HAP-1 (cell line): ENCODE results near the gene HTR7.
A peak's percentile ranks its signal among the peaks of the same experiment; 100 is the strongest.
"Not testable (repeated sequence)": the region's sequence is repeated elsewhere in the genome, so short reads cannot be mapped to it uniquely, and the experiment has no call there.

Source experiments
- DNase-seq, 2 experiments: peaks; one replicate each; pipeline ENCODE4 v3.0.0-alpha.2; 2016 to 2020; ENCODE audit warnings: low spot score in 2 of 2
- H3K27me3 ChIP-seq: fragments of 250-450 bp; sonication (Bioruptor Pico); 2 replicates; pipeline ENCODE4 v1.5.1; 2020; ENCODE audit warnings: low read depth, mild to moderate bottlenecking, moderate library complexity
- H3K36me3 ChIP-seq: fragments of 250-450 bp; sonication (Bioruptor Pico); replicated peaks from 2 replicates; pipeline ENCODE4 v1.5.1; 2020; ENCODE audit warnings: mild to moderate bottlenecking
- H3K4me1 ChIP-seq: fragments of 250-450 bp; sonication (Bioruptor Pico); 2 replicates; pipeline ENCODE4 v1.5.1; 2020; ENCODE audit warnings: mild to moderate bottlenecking
- H3K4me3 ChIP-seq: fragments of 250-450 bp; sonication (Bioruptor Pico); 2 replicates; pipeline ENCODE4 v1.5.1; 2020; ENCODE audit warnings: mild to moderate bottlenecking, moderate library complexity
- H3K9me3 ChIP-seq: fragments of 250-450 bp; sonication (Bioruptor Pico); 2 replicates; pipeline ENCODE4 v1.5.1; 2020; ENCODE audit warnings: mild to moderate bottlenecking, moderate library complexity
- in situ Hi-C: fragments of 300-500 bp; cut with MboI; formaldehyde crosslinking; loops from 3 replicates; pipeline ENCODE4 v1.14.3; 2020; ENCODE audit warnings: low sequenced_read_pairs, inconsistent platforms, mixed read lengths

Gene HTR7

DNA sequence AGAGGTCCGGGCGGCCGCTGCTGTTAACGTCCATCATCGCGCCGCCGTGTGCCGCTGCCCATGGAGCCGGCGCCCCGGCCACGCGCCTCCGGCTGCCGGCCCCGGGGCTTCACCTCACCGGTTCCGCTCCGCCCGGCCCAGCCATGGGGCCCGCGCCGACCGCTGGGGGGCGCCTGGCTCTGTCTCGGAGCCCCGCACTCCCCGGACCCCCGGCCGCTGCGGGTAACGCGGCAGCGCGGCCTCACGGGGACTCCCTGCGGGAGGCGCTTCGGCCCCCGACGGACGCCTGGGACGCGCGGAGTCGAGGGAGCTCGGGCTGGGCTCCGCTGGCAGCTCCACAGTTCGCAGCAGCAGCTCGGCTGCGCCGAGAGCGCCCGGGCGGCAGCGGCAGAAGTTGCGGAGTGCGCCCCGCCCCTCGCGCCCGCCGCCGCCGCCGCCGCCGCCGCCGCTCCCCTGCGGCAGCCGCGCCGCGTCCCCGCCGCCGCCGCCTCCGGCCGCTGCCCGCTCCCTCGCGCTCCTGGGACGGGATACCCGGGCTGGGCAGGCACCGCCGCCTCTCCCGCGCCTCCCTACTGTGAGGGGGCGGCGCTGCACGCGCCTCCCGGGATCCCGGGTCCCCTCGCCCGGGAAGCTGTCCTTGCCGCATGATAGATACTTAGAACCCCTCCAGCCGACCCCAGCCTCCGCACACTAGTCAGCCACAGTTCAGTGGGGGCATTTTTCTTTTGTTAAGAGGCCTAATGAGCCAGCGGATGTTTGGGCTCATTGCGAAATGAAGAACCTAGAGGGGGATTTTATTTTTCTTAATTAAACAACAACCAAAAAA lies at the start of gene HTR7:
Gene HTR7, minus strand, starts transcription at position 405 of the 826 bp plus-strand sequence. Its CDS starts 368 bp downstream, at position 37.
- H3K9me3 ChIP-seq: no peaks in the 10 kb centered on the region
- peak within 1 kb of the TSS; percentile 39 for H3K4me3 ChIP-seq
- in situ Hi-C loops: loop anchor here (25.0 kb wide), 1 partner anchor 1071 kb away; no protein-coding TSS in a partner anchor
- peaks cover 27% of the 10 kb centered on the region for H3K27me3 ChIP-seq
- DNase-seq: peak; percentile 27 to 74
- H3K4me1 ChIP-seq: no peaks in the 10 kb centered on the region
- H3K36me3 ChIP-seq: no peaks in the 10 kb centered on the region

DNA sequence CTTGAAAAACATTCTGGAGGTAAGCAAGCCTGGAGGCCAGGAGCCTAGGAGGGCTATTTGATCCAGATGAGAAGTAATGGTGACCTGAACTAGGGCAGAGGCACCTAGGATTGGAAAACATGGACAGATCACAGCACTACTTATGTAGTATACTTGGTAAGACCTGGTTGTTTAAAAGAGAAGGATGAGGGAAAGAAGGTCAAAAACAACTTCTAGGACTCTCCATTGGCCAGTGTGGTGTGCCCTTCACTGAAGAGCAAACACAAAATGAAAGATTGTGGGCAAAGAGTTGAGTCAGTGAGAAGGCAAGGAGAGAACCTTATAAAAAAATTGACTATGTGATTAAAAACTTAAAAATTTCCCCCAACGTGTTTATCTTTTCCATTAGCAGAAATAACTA lies 48.8 kb upstream of the HTR7 start:
- no peak for DNase-seq
- no peak overlapping the region for H3K4me3 ChIP-seq
- no peaks in the 10 kb centered on the region for H3K27me3 ChIP-seq
- peaks cover 8% of the 10 kb centered on the region for H3K36me3 ChIP-seq
- H3K4me1 ChIP-seq: no peaks in the 10 kb centered on the region
- in situ Hi-C loops: loop anchor here (25.0 kb wide), 2 partner anchors 331 to 1006 kb away; partner anchors contain the start of genes BTAF1 and FGFBP3
- H3K9me3 ChIP-seq: no peaks in the 10 kb centered on the region

DNA sequence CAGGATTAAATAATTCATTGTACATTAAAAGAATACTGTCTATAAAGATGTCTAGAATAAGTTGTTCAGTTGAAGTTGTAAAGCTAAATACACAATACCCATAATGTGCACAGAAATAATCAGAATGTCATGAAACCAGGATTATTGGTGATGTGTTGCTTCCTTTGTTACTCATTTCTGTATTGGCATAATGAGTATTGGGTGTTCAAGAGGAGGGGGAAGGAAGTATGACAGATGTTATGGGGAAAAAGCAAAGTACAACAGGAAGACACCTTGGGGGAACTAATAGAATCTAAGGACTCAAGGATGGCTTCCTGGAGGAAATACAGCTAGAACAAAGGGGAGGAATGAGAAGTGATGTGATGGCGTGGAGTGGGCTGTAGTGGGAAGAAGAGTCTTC lies 48.1 kb upstream of the HTR7 start:
- Histone ChIP-seq H3K36me3 (peaks cover 11% of the 10 kb centered on the region), H3K9me3 (no peaks in the 10 kb centered on the region), H3K4me1 (no peaks in the 10 kb centered on the region), H3K4me3 (no peak overlapping the region), H3K27me3 (no peaks in the 10 kb centered on the region)
- in situ Hi-C loops: loop anchor here (25.0 kb wide), 2 partner anchors 331 to 1006 kb away; partner anchors contain the start of genes BTAF1 and FGFBP3
- no peak for DNase-seq

DNA sequence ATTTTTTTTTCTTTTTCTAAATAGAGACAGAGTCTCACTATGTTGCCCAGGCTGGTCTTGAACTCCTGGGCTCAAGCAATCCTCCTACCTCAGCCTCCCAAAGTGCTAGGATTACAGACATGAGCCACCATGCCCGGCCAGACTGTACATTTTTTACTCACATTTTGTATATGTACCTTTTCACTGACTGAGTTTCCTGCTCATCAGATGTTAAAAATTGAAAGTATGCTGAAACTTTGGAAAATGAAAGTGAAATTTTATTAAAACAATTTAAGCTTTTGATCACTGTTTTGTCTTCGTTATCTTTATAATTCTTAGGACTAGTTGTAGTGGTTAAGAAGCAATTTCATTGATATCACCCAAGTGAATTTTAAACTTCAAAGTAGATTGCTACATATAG lies 39.1 kb upstream of the HTR7 start:
- peaks cover 57% of the 10 kb centered on the region for H3K36me3 ChIP-seq
- H3K4me1 ChIP-seq, H3K27me3 ChIP-seq, H3K4me3 ChIP-seq, DNase-seq, in situ Hi-C loops, H3K9me3 ChIP-seq: not testable (repeated sequence)

DNA sequence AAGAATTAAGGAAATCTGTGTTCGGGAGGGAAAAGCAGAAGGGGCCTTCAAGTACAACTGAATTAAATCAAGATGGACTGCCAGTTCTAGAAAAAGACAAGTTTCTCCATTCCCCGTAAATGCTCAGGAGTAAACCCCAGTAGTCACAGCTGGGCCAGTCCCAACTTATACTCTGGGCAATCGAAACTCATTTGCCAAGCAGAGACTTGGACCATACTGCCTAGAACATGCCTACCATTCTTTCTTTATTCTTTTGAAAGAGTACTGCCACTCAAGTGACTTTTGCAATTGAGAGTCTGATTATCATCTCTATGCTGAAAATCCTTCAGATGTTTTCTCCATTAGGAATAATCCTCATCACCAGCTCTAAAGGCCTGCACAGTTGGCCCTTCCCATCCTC lies 35.4 kb upstream of the HTR7 start:
- Histone ChIP-seq H3K27me3 (no peaks in the 10 kb centered on the region), H3K4me1 (no peaks in the 10 kb centered on the region), H3K4me3 (no peak overlapping the region), H3K9me3 (no peaks in the 10 kb centered on the region), H3K36me3 (peaks cover 72% of the 10 kb centered on the region)
- no peak for DNase-seq
- in situ Hi-C loops: no loop called here

DNA sequence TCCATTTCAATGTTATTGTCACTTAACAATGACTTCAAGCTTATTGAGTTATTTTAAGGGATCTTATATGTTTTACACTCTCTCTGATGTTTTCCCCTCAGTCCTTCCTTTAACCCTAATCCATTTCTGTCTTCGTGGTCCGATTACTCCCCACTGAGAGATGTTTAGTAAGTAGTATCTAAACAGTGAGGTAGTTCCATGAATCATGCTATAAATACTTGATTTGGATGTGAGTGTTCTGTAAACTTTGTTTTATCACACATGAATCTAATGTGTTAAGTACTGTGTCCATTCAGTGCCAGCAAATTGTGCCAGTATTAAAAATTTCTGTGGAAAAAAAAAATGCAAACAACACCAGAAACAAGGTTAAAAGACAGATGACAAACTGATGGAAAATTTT lies 32.5 kb upstream of the HTR7 start:
- no peaks in the 10 kb centered on the region for H3K4me1 ChIP-seq
- H3K4me3 ChIP-seq: no peak overlapping the region
- no peaks in the 10 kb centered on the region for H3K27me3 ChIP-seq
- in situ Hi-C loops: no loop called here
- peaks cover 79% of the 10 kb centered on the region for H3K36me3 ChIP-seq
- no peaks in the 10 kb centered on the region for H3K9me3 ChIP-seq
- DNase-seq: no peak

DNA sequence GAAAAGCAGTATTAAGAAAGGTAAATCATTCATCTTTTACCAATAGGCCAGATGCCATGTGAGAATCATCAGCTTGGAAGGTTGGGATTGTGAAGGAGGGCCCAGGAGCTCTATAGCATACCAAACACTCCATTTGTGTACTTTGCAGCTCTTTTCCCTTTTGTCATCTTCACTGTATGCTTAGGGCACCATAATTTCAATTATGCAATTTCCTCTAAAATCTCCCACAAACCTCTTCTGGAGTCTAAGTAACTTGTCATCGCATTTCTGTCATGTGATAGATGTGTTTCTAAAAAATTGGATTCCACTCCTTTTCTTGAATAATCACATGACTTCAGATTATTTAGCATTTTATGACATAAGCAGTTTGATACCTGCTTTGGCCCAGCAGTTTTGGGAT lies 31.8 kb upstream of the HTR7 start:
- Histone ChIP-seq H3K36me3 (peaks cover 79% of the 10 kb centered on the region), H3K4me1 (no peaks in the 10 kb centered on the region), H3K27me3 (no peaks in the 10 kb centered on the region), H3K4me3 (no peak overlapping the region), H3K9me3 (no peaks in the 10 kb centered on the region)
- in situ Hi-C loops: no loop called here
- DNase-seq: no peak

DNA sequence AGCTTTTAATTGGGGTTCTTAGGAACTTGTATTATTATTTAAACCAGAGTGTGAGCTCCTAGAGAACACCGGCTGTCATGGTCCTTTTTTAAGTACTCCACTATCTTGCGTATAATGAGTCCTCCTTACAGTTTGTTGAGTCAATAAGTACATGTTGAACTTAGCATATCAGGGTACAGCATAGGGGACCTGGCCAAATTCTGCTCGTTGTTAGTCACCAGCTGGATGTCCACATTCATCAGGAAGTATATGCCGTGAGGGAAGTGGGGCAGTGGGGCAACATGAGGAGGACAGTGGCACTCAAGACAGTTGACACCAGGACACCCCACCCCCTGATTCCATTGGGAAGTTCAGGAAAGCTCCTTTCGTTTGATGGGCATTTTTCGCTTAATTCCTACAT lies 30.5 kb upstream of the HTR7 start:
- no peaks in the 10 kb centered on the region for H3K27me3 ChIP-seq
- in situ Hi-C loops: no loop called here
- no peak for DNase-seq
- no peaks in the 10 kb centered on the region for H3K9me3 ChIP-seq
- H3K36me3 ChIP-seq: peaks cover 76% of the 10 kb centered on the region
- no peaks in the 10 kb centered on the region for H3K4me1 ChIP-seq
- H3K4me3 ChIP-seq: no peak overlapping the region

DNA sequence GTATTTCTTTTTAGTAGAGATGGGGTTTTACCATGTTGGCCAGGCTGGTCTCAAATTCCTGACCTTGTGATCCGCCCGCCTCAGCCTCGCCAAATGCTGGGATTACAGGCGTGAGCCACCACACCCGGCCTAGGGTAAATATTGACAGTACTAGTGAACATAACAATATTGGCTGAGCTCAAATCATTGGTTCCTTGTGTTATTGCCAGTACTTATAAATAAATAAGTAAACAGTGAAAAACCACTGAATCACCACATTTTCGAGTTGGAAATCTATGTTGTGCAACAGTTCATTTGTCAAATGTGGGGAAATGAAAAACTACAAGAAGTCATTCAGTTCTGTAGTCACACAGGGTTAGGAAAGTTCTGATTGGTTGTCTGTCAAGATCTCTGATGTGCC lies 29.7 kb upstream of the HTR7 start:
- in situ Hi-C loops: no loop called here

DNA sequence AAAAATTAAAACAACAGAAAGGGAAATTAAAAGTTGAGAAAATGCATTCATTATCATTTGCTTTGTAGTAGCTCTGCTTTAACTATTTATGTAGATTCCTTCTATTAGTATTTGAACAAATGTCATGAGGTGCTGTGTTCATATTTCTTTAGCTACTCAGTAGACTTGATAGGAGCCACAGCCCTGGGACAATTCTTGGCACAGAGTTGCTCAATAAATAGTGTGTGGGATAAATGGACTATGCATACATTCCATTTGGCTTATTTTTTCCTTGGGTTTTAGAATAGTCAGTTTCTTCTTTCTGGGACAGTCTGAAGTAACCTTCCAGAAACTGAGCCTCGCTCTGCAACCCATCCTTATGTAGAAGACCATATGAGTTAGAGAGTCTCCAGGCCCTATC lies 27.3 kb upstream of the HTR7 start:
- Histone ChIP-seq H3K36me3 (peaks cover 67% of the 10 kb centered on the region), H3K4me1 (no peaks in the 10 kb centered on the region), H3K4me3 (no peak overlapping the region), H3K9me3 (no peaks in the 10 kb centered on the region), H3K27me3 (no peaks in the 10 kb centered on the region)
- DNase-seq: no peak
- in situ Hi-C loops: no loop called here

More for the DNA sequence above, 29.7 kb upstream of the HTR7 start:
- peaks cover 71% of the 10 kb centered on the region for H3K36me3 ChIP-seq
- DNase-seq: no peak
- no peaks in the 10 kb centered on the region for H3K4me1 ChIP-seq
- H3K9me3 ChIP-seq: no peaks in the 10 kb centered on the region
- no peaks in the 10 kb centered on the region for H3K27me3 ChIP-seq
- H3K4me3 ChIP-seq: no peak overlapping the region

DNA sequence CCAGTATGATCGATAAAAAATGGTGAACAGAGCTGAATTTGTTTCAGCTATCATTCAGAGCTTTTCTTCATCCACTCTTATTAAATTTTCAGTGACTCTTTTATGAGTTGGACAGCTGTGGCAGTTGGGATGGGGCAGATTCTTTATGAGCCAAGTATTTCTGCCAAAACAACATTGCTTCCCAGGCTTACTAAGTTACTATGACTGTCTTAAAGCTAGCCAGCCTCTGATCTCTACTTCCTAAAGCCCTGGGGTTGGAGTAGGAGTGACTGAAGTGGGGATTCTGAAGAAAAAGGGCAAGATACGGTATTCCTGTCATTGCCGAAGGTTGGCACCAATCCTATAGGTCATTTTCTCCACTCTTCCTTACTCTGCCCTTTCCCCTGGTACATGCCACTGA lies 26.6 kb upstream of the HTR7 start:
- DNase-seq: no peak
- peaks cover 65% of the 10 kb centered on the region for H3K36me3 ChIP-seq

DNA sequence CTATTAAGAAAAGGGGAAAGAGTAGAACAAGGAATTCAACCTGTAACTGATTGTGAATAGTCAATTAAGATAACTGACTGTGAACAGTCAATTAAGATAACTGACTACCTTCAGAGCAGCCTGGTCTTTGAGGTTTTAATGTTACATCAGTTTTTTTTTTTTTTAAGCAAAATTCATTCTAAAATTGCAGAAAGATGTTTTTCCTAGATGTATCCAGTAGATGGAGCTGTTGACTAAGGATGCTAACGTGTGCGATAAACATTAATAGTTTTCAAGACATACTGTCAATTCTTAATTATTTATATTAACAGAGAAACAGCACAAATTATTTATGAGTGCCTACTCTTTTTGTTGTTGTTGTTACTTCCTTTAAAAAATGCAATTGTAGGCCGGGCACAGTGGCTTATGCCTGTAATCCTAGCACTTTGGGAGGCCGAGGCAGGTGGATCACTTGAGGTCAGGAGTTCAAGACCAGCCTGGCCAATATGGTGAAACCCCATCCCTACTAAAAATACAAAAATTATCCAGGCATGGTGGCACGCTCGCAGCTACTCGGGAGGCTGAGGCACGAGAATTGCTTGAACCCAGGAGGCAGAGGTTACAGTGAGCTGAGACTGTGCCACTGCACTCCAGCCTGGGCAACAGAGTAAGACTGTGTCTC lies 22.4 kb upstream of the HTR7 start:
- H3K4me1 ChIP-seq, H3K27me3 ChIP-seq, in situ Hi-C loops, H3K9me3 ChIP-seq, H3K4me3 ChIP-seq: not testable (repeated sequence)
- peaks cover 60% of the 10 kb centered on the region for H3K36me3 ChIP-seq
- peak in 1 of 2 experiments; percentile 31 for DNase-seq

More for the DNA sequence above, 26.6 kb upstream of the HTR7 start:
- H3K27me3 ChIP-seq: no peaks in the 10 kb centered on the region
- in situ Hi-C loops: no loop called here
- no peaks in the 10 kb centered on the region for H3K4me1 ChIP-seq
- H3K4me3 ChIP-seq: no peak overlapping the region
- H3K9me3 ChIP-seq: no peaks in the 10 kb centered on the region

DNA sequence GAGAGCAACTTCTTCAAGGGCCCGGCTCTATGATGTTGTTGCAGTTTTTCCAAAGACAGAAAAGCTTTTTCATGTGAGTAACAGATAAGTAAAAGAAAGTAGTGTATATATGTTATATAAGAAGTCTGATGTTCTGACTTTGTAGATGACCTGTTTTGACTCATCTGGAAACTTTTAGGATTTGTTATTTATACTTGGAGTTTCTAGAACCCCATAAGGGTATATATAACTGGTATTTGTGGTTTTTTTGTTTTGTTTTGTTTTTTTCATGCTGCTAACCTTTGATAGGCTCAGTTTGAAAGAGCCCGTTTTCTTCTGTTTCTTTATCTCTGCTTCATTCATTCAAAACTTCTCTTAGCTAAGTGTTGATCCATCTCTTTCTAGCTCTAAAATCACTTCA lies 21.2 kb upstream of the HTR7 start:
- Histone ChIP-seq H3K36me3 (peaks cover 57% of the 10 kb centered on the region), H3K9me3 (no peaks in the 10 kb centered on the region), H3K4me3 (no peak overlapping the region), H3K4me1 (no peaks in the 10 kb centered on the region), H3K27me3 (no peaks in the 10 kb centered on the region)
- no peak for DNase-seq
- in situ Hi-C loops: no loop called here

DNA sequence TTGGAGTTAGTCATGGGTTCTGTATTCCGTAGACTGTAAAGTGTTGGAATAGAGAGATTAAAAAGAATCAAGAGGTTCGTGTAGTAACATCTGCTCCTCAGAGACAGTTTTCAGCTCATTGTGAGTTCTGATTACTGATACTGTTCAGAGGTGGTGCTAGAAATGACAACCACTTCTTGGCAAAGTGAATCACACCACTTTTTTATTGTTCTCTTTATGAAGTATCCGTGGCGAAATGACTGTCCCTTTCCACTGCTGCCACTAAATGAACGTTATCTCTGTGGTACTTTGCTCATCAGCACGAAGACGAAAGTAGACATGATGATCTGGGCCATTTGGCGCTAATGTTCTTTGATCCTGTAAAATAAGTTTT lies 14.8 kb upstream of the HTR7 start:
- H3K27me3 ChIP-seq: no peaks in the 10 kb centered on the region
- H3K36me3 ChIP-seq: peaks cover 20% of the 10 kb centered on the region
- H3K9me3 ChIP-seq: 0 out of 2 replicates have a peak, but pooled peaks cover 3% of the 10 kb centered on the region
- no peaks in the 10 kb centered on the region for H3K4me1 ChIP-seq
- in situ Hi-C loops: loop anchor here (25.0 kb wide), 1 partner anchor 1085 kb away; no protein-coding TSS in a partner anchor
- peak overlapping the region; percentile 76 for H3K4me3 ChIP-seq
- no peak for DNase-seq
